GM03348 (cell line): ENCODE measurements around the gene ME3.

Source experiments
- DNase-seq: peaks from one replicate; pipeline ENCODE4 v3.0.0; 2012; ENCODE audit warnings: low spot score

The ME3 gene

DNA sequence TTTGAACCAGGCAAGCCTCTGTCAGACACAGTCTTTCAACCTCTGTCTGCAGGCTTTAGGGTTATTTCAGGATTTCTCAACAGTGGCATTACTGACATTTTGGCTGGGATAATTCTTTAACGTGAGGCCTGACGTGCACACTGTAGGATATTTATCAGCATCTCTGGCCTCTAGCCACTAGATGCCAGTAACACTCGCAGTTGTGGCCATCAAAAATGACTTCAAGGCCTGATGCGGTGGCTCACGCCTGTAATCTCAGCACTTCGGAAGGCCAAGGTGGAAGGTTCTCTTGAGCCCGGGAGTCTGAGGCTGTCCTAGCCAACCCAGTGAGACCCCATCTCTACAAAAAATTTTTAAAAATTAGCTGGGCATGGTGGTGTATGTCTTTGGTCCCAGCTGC is 184.7 kb downstream of the ME3 start:
- DNase-seq, result no peak

DNA sequence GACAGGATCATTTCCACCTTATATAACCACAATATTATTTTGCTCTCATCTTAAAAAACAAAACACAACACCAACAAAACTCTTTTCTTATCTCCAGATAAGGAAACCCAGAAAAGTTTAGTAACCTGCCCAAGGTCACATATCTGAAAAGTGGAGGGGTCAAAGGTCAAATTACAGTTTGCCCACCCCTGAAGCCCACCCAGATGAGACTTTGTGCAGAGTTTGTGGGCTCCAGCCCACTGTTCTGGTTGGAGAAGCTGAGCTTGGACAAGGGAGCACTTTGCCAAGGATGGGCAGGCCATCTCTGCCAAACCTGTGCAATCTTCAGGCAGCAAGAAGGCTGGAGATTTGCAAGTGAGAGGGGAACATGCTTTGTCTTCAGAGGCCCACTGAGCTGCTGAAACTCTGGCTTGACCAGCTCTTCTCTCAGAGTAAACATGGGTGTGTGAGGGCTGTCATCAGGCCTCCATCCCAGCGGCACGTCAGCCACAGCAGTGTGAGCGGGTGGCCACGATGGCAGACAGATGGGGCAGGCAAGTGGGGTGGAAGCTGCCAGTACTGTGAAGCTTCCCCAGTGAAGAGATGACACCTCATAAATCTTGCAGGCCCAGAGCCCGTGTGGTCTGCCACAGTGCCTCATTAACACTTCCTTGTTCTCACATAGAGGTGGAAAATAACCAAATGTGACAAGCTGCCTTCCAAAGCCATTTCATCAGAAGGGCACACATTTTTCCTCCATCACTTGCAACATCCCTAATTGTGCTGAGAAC is 186.0 kb downstream of the ME3 start:
- no peak for DNase-seq

DNA sequence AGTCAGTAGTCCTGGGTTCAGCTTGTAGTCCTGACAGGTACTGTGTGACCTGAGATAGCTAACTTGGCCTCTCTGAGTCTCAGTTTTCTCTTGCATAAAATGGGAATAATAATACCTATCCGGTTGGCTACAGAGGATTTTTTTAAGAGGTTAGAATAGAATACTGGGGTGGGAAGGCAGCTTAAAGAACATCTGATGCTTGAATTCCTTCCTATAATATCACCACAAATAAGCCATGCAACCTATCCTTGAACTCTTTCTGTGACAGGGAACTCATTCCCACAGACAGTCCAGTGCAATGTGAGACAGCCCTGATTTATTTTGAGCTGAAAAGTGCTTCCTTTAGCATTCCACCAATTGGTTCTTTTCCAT is 187.6 kb downstream of the ME3 start:
- no peak for DNase-seq

DNA sequence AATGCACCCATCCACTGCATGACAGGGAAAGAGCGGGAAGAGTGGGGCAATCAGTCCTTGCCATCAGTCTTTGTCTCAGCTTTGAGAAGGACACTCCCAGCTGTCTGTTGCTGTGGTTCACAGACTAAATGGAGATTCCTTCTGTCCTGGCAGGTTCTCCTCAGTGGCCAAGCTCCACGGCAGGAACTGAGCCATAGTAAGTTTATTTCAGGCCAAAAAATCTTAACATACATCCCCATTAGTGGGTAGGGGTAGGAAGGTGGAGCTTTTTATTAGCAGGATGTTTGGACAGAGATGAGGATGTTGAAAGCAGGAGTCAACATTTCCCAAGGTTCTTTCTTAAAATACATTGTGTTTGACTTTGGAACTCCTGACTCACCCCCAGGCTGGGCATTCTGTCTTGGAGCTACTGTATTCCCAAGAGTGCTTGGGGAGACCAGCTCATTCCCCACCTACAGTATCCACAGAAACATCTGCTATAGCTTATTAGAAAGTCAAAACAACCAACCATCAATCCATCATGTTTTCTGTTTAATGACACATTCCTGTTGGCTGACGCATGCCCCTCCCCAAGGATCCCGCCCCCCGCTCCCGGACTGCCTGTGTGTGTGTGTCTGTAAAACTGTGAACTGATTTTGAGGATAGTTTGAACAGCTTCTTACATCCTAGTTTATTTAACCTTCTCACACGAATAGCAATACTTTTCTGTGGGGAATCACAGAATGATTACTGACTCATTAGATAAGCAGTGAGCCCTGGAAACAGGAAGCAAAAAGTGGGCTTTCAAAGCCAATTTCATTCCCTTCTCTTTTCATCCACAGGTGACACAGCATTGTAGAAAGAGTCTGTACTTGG is 188.2 kb downstream of the ME3 start:
- peak; percentile 92 for DNase-seq

DNA sequence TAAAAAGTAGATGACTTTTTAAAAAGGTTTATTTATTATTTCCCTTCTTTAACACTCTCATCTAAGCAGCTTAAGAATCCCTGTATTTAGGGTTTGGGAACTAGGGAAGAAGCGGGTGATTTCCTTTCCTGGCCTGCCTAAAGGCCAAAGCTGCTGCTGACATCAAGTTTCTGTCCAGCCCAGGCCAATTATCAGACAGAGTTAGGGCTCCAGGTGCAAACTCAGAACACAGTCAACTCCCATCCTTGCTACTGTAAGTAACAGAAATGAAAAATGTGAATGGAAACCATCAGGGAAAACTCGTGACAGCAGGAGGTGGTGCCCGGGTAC is 188.8 kb downstream of the ME3 start:
- no peak for DNase-seq

DNA sequence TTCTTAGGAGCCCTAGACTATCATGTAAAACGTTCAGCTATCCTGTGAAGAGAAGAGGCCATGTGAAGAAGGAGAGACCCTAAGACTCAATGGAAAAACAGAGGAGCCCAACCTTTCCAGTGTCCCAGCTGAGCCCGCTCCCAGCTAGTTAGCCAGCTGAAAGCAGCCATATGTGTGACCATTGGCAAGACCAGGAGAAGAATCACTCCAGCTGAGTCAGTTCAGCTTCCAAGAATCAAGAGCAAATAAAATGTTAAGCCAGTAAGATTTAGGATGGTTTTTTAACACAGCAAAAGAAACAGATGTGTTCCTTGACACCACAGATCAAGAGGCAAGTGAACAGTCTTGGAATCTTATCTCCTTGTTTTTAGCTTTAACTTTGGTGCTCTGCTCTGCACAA is 189.7 kb downstream of the ME3 start:
- no peak for DNase-seq

DNA sequence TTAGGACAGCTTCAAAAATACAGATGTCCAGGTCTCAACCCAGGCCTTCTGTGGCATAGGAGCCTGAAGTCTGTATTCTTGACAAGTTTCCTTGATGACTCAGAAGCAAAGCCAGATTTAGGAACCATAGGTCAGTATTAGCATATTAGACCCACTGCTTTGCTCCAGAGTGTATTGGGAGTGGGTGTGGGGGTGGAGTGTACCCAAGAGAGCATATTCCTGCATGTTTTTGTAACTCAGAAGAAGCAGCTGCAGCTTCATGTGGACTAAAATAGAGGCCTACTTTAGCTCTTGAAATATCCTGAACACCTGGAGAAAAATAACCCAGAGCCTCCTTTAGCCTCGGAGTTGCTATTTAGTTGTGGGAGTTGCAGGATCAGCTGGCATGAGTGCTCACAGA is 191.0 kb downstream of the ME3 start:
- DNase-seq, result no peak

DNA sequence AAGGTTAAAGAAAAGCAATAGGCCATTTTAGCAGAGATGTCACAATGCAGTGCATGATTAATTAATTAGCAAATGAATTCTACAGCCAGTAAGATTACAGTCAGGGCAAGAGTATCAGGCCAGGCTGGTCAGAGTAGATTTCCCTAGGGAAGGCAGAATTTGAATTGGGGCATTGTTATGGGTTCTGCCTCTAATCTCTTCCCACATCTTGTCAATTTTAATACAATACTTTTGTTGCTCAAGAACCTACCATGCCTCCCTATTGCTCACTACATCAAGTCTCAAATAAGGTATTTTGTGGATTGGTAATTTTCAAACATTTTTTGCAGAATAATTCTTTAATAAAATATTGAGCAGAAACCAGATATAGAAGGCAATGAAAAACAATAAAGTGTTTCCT is 194.1 kb downstream of the ME3 start:
- DNase-seq, result no peak

DNA sequence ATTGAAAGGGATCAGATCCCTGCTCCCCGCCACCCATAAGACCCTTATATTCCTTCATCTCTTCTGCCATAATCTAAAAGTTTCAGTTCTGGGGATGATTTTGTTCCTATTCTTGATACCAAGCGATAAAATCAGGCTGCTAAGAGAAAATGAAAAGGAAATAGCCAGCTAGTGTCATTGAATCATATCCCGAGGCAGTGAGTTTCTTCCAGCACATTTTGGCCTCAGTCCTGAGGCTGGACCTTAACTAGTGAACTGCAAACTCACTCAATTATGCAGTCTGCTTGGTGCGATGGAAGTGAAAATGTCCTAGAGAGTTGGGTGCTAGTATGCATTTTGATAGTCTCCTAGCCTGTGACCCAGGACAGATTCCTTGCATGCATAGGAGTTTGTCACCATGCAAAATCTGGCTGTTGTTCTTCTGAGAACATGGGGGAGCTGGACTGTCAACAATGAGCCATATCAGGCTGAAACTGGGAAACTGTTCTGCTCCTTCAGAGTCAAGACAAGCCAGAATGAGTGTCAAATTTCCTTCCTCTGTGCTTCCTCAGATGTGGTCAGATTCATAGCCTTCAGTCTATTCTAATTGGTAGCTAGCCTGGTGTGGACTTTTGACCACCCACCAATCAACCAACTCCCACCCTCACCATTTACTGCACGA is 194.8 kb downstream of the ME3 start:
- DNase-seq, result no peak

DNA sequence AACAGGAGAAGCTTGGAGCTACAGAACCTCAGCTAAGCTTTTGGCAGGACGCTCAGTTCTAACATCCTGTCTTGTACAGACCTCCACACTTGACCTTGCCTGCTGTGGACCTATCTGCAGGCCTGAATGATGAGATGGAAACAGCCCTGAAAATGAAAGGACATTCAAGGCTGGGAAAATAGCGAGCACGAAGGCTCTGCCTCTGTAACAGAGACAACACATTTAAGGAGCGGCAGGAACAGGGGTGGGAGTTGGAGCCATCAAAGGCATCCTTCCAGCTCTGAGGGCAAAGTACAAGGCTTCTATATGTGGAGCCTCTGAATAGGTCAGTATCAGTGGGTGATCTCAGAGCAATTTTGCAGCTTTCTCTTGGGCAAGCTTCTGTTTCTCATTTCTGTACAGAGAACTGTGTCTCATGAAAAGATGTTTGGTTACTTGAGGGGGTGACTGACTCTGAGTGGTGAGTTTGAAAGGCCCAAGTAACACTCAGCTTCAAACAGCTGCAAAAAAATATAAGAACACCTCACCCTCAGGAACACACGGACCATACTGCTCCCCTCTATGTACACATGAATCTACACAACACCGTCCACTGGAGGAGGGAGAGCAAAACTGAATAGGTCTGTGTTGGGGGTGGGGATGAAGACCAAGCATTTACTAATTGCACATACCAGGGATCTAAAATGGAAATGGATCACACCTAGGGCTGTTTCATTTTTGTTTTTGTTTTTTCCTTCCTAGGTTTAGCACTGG is 196.1 kb downstream of the ME3 start:
- DNase-seq, result no peak

DNA sequence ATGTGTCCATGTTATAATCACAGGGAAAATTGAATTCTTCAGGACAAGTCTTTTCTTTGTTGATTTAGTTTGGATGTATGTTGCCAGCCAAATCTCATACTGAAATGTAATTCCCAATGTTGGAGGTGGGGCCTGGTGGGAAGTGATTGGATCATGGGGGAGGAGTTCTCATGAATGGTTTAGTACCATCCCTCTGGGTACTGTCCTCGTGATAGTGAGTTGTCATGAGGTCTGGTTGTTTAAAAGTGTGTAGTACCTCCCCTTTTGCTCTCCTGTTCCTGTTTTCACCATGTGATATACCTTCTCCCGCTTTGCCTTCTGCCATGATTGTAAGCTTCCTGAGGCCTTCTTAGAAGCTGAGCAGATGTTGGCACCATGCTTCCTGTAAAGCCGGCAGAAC is 197.4 kb downstream of the ME3 start:
- DNase-seq, result no peak

DNA sequence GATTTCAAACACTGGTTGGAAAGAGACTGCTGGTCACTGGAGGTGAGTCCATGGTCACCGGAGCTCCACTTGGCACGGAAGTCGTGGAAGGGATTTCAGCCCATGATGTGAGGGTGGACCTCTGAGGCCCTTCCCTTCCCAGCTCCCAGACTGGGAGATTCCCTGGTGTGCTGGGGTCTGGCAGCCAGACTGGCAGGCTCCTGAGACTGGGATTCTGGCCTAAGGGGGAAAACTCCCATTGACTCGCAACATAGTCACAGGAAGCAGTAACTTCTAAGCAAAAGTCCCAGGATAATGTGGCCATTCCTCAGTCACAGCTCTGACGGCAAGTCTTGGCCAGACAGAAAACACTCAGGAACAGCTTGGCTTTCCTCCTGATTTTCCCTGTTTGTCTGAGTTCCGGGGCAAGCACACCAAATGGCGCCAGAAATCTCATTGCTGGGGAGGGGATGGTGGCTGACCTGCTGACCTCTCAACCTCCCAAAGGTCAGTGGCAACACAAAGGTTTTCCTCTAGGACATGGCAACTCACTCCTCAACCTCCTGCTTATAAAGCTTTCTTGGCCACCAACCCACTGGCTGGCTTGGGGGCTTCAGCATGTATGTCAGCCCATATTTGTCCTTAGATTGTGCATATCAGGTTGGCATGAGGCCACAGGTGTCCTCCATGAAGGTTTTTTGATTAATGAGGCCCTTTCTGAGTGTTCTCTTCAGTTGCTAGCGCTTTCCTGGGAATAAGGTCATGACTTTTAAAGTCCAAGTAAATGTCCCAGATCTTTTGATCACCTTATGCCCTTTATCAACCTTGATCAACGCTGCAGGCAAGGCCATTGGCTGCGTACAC is 198.2 kb downstream of the ME3 start:
- DNase-seq, result no peak

DNA sequence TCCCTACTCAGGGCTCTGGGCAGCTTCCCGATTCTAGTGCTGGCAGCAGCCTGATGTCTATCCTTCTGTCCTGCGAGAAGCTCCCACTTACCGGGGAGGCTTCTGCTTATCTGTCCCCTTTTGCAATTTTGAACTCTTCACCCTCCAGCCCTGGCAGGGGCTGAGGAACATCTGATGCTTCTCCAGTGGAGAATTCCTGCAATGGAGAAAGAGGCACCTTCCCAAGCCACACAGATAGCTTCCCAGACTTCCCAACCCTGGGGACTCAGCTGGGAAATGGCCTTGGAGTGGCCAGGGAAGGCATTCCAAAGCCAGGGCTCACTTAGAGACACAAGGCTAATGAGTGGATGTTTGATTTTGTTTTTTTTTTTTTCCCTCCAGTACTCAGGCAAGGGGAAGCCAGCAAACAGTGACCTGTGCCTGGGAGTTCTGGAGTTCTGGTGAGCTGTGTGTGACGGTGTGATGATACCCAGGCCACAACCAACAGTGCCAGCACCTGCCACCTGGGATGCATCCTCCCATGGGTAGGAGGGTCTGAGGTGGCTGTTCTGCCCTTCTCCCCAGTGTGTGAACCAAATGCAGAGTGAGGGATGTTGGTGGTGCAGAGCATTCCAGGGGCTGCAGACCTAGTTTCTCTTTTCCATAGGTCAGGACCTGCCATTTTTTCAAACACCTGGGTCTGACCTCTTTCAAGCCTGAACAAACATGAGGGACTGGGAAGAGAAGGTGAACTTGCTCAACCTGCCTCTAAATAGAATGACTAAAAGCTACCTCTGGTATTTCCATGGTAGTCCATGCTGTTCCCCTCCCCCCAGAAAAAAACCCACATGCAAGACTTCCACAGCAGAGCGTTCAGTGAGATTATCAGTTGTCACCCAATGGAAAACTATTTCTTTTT is 202.7 kb downstream of the ME3 start:
- no peak for DNase-seq

DNA sequence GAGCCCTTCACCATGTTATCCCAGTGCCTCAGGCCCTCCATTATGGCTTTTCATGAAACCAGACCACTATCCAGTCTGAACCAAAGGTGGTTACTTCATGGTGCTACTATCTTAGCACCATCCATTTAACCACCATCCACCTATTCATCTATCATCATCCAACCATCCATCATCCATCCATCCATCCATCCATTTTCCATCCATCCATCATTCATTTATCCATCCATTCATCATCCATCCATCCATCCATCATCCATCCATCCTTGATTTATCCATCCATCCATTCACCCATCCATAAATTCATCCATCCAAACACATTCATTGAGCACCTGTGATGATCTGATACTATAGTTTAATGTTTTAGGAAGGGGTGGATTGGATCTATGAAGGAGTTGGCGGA is 204.2 kb downstream of the ME3 start:
- DNase-seq, result no peak

DNA sequence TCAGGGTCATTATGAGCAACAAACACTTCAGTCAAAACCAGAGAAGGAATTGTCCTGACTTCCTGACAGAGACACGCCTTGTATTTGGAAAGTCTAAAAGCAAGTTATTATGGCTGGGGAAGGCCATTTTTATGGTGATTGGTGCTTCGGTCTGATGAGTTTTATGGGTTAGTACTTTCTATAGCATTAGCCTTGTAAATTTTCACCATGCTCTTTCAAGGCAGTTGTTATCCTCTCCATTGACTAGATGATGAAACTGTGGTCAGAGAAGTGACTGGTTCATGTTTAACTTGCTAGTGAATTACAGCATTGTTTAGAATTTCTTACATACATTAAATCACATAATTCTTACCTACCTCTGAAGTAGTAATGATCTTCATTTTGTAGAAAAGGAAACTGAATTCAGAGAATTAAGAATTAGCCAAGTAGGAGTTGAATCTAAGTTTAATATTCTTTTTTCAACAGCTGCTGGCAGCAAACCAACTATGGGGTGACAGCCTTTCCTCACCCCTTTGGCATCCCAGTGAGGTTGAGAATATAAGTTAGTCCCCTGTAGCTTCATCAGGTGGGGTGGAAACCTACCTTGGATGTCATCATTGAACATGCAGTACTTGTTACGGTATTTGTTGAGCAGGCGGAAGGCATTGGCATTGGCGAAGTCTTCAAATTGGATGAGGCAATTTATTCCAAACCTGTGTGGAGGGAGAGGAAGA is 207.8 kb downstream of the ME3 start:
- no peak for DNase-seq

DNA sequence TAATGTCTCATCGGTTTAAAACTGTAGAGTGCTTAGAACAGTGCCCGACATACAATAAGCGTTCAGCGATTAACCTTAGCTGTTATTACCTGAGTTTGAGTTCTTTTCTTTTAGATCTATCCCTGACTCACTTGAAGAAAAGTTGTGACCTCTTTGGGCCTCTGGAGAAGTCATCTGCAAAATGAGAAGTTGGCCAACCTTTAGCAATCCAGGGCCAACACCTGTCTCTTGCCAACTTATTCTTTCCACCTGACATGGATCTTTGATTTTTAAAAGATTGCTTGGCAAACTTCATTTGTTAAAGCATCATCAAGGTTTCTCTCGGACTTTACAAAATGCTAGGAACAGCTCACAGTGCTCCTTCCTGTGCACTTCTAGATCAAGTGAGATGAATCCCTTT is 208.5 kb downstream of the ME3 start:
- no peak for DNase-seq

DNA sequence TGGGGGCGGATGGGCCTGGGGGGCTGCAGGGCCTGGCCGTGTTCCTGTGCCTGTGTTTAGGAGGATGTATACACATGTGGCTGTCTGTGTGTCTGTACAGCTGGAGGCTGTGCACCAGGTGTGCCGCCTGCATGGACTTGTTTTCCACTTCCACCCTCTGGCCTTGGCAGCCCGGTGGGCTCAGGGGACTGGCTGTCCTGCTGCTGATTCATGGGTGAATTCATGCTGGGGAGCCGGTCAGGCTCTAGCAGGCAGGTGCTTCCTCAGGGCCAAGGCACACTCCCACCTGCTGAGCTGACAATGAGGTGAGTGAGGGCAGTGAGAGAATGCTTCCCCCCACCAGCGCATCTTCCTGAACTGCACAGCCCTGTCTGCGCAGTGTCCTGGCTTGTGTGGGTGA is 209.3 kb downstream of the ME3 start:
- DNase-seq, result no peak

DNA sequence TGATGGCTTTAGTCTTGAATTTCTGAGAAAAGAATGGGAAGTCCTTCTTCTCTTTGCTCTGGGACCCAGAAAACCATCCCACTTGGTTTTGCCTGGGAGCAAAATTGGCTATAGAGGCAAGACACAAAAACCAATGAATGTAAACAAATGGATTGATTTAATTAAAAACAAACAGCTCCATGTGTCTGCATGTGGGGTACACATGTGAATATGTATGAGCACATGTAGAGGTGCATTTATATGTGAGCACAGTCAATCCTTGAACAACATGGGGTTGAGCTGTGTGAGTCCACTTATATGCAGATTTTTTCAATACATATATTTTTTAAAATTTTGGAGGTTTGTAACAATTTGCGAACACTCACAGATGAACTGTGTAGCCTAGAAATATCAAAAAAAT is 210.5 kb downstream of the ME3 start:
- no peak for DNase-seq

DNA sequence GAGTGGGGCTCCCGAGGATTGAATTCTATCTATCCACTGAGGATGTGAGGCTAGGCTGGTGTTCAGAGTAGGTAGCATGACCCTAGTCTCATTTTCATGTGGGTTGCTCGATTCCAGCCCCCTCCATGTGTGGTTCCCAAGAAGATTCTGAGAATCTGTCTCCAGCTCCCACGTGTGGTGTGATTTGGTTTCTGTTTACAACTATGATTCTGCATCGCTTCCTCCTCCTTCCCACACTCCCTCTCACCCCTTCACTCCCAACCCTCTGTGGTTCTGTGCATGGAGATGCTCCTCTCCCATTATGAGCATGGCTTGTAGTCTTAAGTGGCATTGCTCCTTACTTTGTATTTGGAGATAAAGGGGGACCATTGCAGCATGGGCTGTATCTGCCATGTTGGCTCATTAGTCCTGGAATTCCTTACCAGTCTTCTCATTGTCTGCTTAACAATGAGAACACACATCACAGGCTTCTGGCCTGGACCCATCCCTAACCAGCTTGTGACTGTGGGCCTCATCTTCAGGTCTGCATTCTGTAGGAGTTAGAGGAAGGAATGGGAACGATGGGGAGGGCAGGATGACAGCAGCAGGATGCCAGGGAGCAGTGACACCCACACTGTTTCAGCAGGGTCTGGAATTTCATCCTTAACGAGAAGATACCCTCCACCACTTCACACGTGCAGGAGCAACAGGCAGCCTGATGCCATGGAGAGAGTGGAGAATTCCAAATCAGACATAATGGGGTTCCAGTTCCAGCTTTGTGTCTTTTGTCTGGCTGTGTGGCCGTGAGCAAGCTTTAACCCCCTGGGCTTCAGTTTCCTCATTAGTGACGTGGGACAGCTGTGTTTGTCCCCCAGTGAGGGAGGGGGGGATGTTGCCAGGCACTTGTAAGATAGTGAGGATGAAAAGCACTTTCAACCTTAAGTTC is 211.7 kb downstream of the ME3 start:
- DNase-seq, result no peak
